Fibroblast of villous mesenchyme (primary cell): ENCODE results near the gene NOL12. TPM values are rescaled to one million over a fixed set of nuclear protein-coding genes. Genes with fewer than 3 reads are reported as not detected.
A peak's percentile ranks its signal among the peaks of the same experiment; 100 is the strongest.
"Not testable (repeated sequence)": the region's sequence is repeated elsewhere in the genome, so short reads cannot be mapped to it uniquely, and the experiment has no call there.

Experiments used
- DNase-seq: peaks from one replicate; pipeline ENCODE4 v3.0.0-alpha.2; 2010; ENCODE audit warnings: low read depth
- H3K4me3 ChIP-seq: 2 replicates; pipeline ENCODE4 v1.5.1; 2011; ENCODE audit warnings: low read depth, mild to moderate bottlenecking, low read length
- total RNA-seq: library from RNA; depleted of rRNA; stranded (reverse); fragments of >200 nt; gene quantifications from 2 replicates; pipeline ENCODE4 v1.2.3, GENCODE V29; 2012
- TF ChIP-seq, protein P1 (sequence below): IDR thresholded peaks from 2 replicates; pipeline ENCODE4 v1.5.1; 2012; ENCODE audit warnings: low read depth, mild to moderate bottlenecking, low read length; ENCODE audit not compliant: insufficient read depth

The NOL12 gene
- total RNA-seq, 1 donor: 7.3 TPM

DNA sequence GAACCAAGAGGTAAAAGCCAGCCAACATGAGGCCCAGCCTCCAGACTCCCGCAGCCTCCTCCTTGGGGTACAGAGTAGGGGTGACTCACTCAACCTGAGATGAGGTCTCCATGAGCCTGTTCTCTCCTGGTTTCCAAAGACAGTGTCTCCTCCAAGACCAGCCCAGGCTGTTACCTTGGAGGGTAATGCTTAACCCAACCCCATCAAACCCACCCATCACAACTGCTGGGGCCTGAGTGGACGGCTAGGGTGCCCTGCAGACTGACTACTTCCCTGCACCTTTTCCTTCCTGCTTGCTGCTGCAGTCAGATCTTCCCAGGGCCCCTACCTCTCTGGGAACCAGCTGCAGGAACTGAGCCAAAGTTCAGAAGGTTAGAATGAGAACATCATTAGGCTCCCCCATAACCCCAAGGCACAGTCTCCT lies 5.1 kb upstream of the NOL12 start:
- H3K4me3 ChIP-seq: no peak overlapping the region
- TF ChIP-seq, protein P1, sequence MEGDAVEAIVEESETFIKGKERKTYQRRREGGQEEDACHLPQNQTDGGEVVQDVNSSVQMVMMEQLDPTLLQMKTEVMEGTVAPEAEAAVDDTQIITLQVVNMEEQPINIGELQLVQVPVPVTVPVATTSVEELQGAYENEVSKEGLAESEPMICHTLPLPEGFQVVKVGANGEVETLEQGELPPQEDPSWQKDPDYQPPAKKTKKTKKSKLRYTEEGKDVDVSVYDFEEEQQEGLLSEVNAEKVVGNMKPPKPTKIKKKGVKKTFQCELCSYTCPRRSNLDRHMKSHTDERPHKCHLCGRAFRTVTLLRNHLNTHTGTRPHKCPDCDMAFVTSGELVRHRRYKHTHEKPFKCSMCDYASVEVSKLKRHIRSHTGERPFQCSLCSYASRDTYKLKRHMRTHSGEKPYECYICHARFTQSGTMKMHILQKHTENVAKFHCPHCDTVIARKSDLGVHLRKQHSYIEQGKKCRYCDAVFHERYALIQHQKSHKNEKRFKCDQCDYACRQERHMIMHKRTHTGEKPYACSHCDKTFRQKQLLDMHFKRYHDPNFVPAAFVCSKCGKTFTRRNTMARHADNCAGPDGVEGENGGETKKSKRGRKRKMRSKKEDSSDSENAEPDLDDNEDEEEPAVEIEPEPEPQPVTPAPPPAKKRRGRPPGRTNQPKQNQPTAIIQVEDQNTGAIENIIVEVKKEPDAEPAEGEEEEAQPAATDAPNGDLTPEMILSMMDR: no peak
- peak; percentile 47 for DNase-seq

DNA sequence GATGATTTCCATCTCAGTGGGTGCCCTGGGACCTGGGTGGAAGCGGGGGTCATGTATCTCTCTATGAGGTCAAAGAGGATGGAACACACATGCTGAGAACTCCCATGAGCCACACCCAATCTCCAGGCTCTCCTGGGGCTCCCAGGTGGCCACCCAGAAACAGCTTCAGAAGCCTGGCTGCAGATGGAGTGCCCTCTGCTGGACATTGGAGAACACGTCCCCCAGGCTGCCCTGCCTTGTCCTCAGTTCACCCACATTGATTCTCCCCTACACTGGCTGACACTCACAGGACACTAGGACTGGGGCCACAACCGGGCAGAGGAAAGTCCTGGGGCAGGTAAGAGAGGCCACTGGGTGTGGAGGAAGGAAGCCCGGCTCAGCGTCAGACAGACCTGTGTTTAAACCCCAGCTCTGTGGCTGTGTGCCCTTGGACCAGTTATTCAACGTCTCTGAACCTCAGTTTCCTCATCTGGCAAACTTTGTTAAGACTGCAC lies 4.5 kb upstream of the NOL12 start:
- TF ChIP-seq, protein P1: peak; percentile 92
- no peak overlapping the region for H3K4me3 ChIP-seq
- peak; percentile 83 for DNase-seq

DNA sequence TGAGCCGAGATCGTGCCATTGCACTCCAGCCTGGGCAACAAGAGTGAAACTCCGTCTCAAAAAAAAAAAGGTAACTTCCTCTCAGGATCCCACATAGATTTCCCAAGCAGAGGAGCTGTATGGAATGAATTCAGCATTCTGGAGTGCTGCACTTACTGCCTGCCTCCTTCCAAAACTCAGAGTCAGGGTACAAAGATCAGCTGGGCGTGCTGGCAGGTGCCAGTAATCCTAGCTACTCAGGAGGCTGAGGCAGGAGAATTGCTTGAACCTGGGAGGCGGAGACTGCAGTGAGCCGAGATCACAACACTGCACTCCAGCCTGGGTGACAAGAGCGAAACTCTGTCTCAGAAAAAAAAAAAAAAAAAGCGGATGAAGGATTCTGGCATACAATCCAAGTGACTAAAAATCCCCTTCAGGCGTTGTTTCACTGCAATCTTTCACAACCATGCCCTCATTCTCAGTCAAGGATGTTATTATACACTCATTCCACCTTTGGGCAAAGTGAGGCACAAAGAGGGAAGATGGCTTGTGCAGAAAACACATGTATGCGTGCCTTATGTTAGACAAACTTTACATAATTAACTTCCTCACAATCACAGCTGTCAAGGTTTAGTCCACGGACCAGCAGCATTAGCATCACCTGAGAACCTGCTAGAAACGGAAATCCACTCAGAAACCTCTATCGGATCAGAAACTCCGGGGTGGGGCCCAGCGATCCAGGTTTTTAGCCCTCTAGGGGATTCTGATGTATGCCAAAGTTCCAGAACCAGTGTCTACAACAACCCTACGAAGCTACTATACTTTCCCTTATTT lies 1.1 kb upstream of the NOL12 start:
- no peak overlapping the region for H3K4me3 ChIP-seq
- TF ChIP-seq, protein P1: no peak
- DNase-seq: no peak

DNA sequence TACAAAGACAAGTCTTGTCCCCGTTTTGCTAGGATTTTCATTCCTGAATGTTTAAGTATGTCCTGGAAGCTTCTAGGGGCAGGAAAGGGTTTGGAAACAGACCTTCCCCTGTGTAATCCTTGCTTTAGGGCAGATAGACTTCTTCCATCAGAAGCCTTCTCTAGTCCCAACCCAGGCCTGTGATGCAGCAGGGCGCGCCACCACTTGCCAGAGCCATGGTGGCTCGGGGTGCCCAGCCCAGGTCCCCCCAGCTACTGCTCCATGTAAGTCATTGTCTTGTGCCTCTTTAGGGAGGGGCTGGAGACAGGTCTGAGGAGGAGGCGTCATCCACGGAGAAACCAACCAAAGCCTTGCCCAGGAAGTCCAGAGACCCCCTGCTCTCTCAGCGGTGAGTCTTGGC lies 4.3 kb downstream of the NOL12 start:
- TF ChIP-seq, protein P1: no peak
- no peak overlapping the region for H3K4me3 ChIP-seq
- no peak for DNase-seq

DNA sequence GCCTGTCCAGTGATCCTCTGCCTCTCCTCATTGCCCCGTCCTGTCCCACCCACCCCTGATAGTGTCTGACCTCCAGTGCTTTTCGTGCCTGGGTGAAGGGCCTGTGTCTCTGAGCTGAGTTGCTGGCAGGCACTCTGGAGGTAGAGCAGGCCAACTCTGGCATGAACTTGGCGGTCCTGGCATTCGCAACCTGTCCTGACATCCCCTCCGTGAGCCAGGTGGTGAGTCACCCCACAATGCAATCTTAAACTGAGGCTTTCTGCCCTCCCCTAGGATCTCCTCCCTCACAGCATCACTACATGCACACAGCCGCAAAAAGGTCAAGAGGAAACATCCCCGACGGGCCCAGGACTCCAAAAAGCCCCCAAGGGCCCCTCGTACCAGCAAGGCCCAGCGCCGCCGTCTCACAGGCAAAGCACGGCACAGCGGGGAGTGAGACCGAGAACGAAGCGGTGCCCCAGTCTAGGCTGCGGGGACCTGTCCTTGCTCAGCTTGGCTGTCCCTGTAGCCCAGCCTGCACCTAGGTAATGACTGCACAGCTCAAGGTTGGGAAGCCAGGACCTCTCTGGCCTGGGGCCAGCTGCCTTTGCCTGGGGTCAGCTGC lies 4.9 kb downstream of the NOL12 start:
- no peak overlapping the region for H3K4me3 ChIP-seq
- DNase-seq: no peak
- TF ChIP-seq, protein P1: no peak

DNA sequence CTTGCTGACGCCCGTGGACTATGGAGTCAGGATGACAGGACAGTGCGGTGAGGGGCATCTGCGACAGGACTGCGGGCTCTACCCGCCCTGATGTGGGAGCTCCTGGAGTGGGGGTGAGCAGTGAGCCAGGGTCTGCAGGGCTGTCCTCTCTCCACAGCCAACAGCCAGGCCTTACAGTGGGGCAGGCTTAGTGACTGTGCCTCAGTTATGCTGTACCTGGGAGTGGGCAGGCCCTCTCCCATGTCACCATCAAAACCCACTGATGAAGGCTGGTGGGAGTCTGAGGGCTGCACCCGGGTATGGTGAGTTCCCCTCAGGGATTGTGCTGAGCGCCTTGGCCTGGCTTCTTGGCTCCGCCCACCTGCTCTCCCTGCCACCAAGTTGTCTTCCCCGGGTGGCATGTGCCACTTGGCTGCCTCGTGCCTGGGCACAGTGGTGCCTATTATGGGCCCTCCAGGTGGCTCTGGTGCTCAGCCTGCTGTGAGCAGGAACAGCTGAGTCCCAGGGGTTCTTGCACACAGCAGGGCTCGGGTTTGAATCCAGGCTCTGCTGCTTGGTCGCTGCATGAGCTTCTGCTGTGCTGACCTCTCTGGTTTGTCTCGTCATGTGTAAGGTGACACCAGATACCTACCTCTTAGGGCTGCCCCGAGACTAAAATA lies 6.6 kb downstream of the NOL12 start:
- no peak for DNase-seq
- TF ChIP-seq, protein P1: no peak

DNA sequence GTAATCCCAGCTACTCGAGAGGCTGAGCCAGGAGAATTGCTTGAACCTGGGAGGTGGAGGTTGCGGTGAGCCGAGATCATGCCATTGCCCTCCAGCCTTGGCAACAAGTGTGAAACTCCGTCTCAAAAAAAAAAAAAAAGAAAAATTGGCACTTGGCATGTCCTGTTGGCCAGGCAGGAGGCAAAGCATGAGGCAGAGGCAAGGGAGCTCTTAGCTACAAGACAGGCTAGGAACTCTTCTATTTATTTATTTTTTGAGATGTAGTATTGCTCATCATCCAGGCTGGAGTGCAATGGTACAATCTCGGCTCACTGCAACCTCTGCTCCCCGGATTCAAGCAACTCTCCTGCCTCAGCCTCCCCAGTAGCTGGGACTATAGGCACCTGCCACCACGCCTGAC lies 8.0 kb downstream of the NOL12 start:
- not testable (repeated sequence) for DNase-seq, H3K4me3 ChIP-seq

More for the DNA sequence above, 6.6 kb downstream of the NOL12 start:
- H3K4me3 ChIP-seq: no peak overlapping the region

DNA sequence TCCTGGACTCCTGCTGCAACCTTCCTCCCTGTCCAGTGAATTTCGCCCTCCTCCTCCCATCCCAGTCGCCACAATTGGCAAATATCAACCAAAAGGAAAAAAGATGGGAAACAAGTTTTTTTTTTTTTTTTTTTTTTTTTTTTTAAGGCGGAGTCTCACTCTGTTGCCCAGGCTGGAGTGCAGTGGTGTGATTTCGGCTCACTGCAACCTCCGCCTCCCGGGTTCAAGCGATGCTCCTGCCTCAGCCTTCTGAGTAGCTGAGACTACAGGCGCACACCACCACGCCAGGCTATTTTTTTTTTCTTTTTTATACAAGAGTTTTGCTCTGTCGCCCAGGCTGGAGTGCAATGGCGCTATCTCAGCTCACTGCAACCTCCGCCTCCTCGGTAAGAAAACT lies 10.1 kb downstream of the NOL12 start:
- not testable (repeated sequence) for DNase-seq
- H3K4me3 ChIP-seq: peak overlapping the region; percentile 44
